HG03565 (cell line): Measurements from ENCODE around the gene CSGALNACT2.

Source experiments
- ATAC-seq: cut with Tn5 transposase; IDR thresholded peaks from one replicate; pipeline ENCODE4 v1.9.1; 2021; ENCODE audit warnings: mild to moderate bottlenecking, moderate library complexity; ENCODE audit not compliant: unreplicated experiment

Gene CSGALNACT2

GRCh38 chr10:43112608-43112961 is 25.7 kb upstream of the CSGALNACT2 start:
- no peak for ATAC-seq

GRCh38 chr10:43113201-43114087 is 24.8 kb upstream of the CSGALNACT2 start:
- no peak for ATAC-seq

GRCh38 chr10:43114088-43114742 is 24.0 kb upstream of the CSGALNACT2 start:
- no peak for ATAC-seq

DNA sequence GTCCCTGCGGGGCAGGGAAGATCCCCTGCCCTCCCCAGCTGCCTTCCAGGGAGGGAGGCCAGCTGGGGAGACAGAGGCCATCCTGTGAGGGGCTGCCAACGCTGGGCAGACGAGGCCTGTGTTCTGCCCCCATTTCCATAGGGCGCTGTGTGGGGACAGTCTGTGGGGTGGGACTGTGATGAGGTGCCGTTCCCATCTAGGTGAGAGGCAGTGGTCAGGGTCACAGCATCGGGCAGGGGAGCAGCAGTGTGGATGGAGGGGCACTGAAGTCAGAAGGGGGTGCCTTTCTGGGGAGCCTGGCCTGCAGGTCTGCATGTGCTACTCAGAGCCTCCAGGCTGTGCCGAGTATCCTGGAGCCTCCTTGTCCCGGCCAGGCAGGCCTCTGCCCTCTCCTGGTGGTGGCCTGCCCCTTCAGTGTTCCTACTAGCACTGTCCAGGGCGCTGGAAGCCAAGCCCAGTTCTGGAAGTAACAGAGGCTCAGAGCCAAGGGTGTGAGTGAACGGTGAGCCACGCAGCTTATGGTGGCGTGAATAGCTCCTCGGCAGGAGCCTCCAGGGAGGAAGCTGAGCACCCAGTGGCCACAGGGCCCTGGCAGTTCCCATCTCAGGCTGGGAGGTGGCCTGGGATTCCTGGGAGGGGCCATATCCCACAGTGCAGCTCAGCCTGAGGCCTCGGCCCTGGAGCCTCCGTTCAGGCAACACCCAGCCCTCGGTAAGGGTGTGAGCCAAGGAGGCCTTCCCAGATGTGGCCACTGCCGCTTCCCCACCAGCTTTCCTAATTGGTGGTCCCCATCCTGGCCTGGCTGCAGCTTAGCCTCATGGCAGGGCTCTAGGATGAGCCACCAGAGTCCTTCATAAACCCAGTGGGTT is 23.3 kb upstream of the CSGALNACT2 start:
- no peak for ATAC-seq

DNA sequence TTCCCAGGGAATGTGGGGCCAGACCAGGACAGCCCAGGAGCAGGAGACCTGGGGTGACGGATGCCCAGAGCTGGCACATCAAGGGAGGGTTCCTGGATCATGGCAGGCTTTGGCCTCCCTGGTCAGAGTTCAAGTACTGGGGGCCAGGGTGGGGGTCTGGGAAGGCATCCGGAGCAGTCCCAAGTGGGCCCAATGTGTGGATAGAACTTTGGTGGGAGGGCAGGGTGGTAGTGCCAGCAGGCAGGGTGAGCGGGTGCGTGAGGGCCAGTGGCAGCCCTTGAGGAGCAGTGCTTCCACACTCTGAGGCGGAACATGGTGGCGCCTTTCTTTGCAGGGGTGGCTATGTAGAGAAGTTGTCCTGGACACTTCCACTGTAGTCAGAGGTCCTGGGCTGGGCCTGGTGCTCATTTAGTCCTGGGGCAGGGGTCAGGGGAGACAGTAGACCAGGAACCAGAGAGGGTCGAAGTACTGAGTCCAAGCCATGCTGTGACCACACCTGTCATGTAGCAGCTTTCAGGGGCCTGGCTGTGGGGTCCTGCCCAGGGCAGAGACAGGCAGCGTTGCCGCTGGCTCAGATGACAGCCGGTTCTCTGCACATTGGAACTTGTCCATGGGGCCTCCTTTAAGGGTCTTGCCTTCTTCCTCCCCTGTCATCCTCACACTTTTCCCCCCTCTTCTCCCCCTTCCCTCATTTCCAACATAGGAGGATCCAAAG is 22.2 kb upstream of the CSGALNACT2 start:
- ATAC-seq: no peak

- ATAC-seq: no peak
Measured at GRCh38 chr10:43116596-43116995, 21.6 kb upstream of the CSGALNACT2 start.

- no peak for ATAC-seq
Measured at GRCh38 chr10:43117031-43117776, 21.0 kb upstream of the CSGALNACT2 start.

GRCh38 chr10:43117777-43118583 is 20.3 kb upstream of the CSGALNACT2 start:
- no peak for ATAC-seq

GRCh38 chr10:43118631-43119415 is 19.4 kb upstream of the CSGALNACT2 start:
- no peak for ATAC-seq

GRCh38 chr10:43119416-43120115 is 18.7 kb upstream of the CSGALNACT2 start:
- no peak for ATAC-seq

- no peak for ATAC-seq
Measured at GRCh38 chr10:43120116-43120928, 17.9 kb upstream of the CSGALNACT2 start.

GRCh38 chr10:43120929-43121314 is 17.3 kb upstream of the CSGALNACT2 start:
- ATAC-seq: peak; percentile 92

DNA sequence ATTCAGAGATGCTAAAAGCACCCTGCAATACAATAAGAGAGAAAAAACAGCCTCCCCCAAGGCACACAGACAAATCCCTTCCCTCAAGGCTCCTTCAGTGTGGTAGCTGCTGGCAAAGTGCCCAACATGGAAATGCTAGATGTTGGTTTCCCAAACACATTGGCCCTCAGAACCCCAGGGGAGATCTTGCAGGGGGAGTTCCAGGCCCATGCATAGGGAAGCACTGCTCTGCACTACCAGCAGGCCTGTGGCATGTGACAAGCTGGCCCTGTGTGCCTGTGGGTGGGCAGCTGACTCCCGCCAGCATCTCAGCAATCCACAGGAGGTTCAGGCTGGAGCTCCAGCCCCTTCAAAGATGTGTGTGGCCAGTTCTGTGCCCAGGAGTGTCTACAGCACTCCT is 16.8 kb upstream of the CSGALNACT2 start:
- no peak for ATAC-seq

- no peak for ATAC-seq
Measured at GRCh38 chr10:43122096-43122495, 16.1 kb upstream of the CSGALNACT2 start.

DNA sequence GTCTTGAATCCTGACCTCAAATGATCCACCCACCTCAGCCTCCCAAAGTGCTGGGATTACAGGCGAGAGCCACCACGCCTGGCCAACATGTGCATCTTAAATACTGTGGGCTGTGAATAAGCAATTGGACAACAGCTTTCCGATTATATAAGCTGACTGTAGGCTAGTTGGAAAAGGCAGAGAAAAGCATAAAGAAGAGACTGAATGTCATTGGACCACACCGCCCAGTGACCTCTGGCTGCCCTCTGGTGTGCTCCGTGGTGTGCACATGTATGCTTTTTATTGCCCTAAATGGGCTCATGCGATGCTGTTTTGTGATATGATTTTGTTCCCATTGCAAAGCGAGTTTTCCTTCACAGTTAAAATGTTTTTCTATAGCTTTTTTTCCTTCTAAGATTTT is 15.4 kb upstream of the CSGALNACT2 start:
- no peak for ATAC-seq

- no peak for ATAC-seq
Measured at GRCh38 chr10:43123361-43124093, 14.7 kb upstream of the CSGALNACT2 start.
